ENCODE data around the gene LYPD6B.

LYPD6B gene

DNA sequence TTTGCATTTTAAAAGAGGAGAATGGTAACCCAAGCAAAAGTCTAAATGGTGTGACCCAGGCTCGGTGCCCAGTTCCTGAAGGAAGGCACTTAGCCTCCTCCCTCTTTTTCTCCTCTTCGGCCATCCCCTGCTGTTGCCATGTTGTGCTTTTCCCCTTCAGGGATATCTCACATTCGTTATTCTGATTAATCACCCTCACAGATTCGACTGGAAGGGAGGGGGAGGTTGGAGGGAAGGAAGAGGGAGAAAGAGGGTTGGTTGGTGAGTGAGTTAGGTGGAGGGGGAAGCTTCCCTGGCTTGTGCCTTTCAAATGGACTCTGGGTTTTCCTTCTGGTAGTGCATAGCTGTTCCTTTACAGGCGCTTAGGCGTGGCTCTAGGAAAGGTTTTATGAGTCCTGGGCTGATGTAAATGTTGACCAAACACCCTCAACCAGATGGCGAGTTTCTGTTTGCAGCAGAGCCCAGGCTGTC is 39.0 kb upstream of the LYPD6B start:
- Histone ChIP-seq H3K36me3 (ENCODE audit: control insufficient read depth in 2 of 2, insufficient read depth in 2 of 2, low read length in 2 of 2) (no peaks in the 10 kb centered on the region), H3K27me3 (ENCODE audit: control insufficient read depth in 2 of 2, insufficient read depth in 2 of 2, low read length in 2 of 2) (no peaks in the 10 kb centered on the region), H3K27ac (ENCODE audit: low read depth in 2 of 2, low read length in 2 of 2) (peak overlapping the region; percentile 49 to 73), H3K4me3 (ENCODE audit: low read length in 2 of 2) (peak overlapping the region; percentile 25 to 31), H3K4me1 (ENCODE audit: control insufficient read depth in 2 of 2, insufficient read depth in 2 of 2, low read length in 2 of 2) (peaks cover 8 to 12% of the 10 kb centered on the region in 2 donors), H3K9me3 (ENCODE audit: control insufficient read depth in 2 of 2, low read length in 2 of 2) (no peaks in the 10 kb centered on the region), H3K9ac (ENCODE audit: low read depth in 1 of 2, low read length in 2 of 2) (peak overlapping the region in 1 of 2 donors; percentile 47)

DNA sequence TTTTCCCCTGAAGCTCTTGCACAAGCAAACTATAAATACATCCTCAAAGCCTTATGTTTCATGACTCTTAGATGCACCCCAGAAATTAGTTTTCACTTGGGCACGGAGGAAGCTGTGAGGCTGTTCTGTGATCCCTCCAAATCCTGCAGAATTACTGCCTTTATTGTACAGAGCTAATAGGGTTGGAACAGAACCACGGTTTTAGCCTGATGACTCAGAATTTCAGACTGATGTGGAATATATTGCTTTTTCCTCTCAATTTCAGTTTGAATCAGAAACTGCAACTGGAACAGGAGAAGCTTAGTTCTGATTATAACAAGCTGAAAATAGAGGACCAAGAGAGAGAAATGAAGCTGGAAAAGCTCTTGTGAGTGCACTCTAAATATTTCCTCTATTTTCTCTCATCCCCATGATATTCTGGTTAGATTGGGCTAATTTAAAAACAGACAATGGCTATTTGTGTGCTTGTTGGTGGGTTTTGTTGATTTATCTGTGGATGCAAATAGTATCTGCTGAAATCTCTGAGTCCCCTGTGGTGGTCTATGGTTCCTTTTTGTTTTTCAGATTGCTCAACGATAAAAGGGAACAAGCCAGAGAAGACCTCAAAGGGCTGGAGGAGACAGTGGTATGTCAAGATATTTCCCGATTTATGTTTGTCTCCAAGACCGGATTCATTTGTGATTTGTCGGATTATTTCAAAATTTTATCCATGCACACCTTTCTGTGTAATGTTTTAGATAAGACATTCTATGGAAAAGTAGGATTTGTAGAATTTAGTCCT is 38.2 kb upstream of the LYPD6B start:
- peaks cover 8 to 15% of the 10 kb centered on the region in 2 donors for H3K4me1 ChIP-seq (ENCODE audit: control insufficient read depth in 2 of 2, insufficient read depth in 2 of 2, low read length in 2 of 2)
- no peaks in the 10 kb centered on the region for H3K27me3 ChIP-seq (ENCODE audit: control insufficient read depth in 2 of 2, insufficient read depth in 2 of 2, low read length in 2 of 2)
- no peaks in the 10 kb centered on the region for H3K36me3 ChIP-seq (ENCODE audit: control insufficient read depth in 2 of 2, insufficient read depth in 2 of 2, low read length in 2 of 2)
- H3K9ac ChIP-seq (ENCODE audit: low read depth in 1 of 2, low read length in 2 of 2) = peak overlapping the region in 1 of 2 donors; percentile 37
- H3K9me3 ChIP-seq (ENCODE audit: control insufficient read depth in 2 of 2, low read length in 2 of 2) = no peaks in the 10 kb centered on the region
- peak overlapping the region; percentile 25 to 31 for H3K4me3 ChIP-seq (ENCODE audit: low read length in 2 of 2)
- H3K27ac ChIP-seq (ENCODE audit: low read depth in 2 of 2, low read length in 2 of 2) = peak overlapping the region; percentile 48 to 73

DNA sequence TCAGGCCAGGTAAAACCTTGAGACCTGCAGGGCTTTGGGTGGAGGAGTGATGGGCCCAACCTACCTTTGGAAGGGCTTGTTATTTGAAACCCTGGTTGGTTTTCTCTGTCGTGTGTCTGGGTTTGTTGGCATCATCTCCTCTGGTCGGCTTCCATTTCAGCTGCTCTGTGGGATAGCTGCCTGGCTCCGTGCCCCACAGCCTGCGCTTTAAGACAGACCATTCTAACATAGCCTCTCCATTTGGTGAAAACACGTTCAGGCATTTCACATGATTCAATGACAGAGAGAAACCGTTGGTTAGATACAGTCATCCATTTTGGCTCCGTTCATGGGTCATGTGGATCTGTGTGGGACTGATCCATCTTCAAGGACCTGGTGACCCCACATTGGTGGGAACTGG is 37.0 kb upstream of the LYPD6B start:
- Histone ChIP-seq H3K9ac (ENCODE audit: low read depth in 1 of 2, low read length in 2 of 2) (no peak overlapping the region), H3K9me3 (ENCODE audit: control insufficient read depth in 2 of 2, low read length in 2 of 2) (no peaks in the 10 kb centered on the region), H3K27ac (ENCODE audit: low read depth in 2 of 2, low read length in 2 of 2) (no peak overlapping the region), H3K27me3 (ENCODE audit: control insufficient read depth in 2 of 2, insufficient read depth in 2 of 2, low read length in 2 of 2) (no peaks in the 10 kb centered on the region), H3K36me3 (ENCODE audit: control insufficient read depth in 2 of 2, insufficient read depth in 2 of 2, low read length in 2 of 2) (no peaks in the 10 kb centered on the region), H3K4me1 (ENCODE audit: control insufficient read depth in 2 of 2, insufficient read depth in 2 of 2, low read length in 2 of 2) (peaks cover 8 to 19% of the 10 kb centered on the region in 2 donors), H3K4me3 (ENCODE audit: low read length in 2 of 2) (no peak overlapping the region)

- Histone ChIP-seq H3K9me3 (ENCODE audit: control insufficient read depth in 2 of 2, low read length in 2 of 2) (no peaks in the 10 kb centered on the region), H3K4me3 (ENCODE audit: low read length in 2 of 2) (no peak overlapping the region), H3K27me3 (ENCODE audit: control insufficient read depth in 2 of 2, insufficient read depth in 2 of 2, low read length in 2 of 2) (no peaks in the 10 kb centered on the region), H3K9ac (ENCODE audit: low read depth in 1 of 2, low read length in 2 of 2) (no peak overlapping the region), H3K36me3 (ENCODE audit: control insufficient read depth in 2 of 2, insufficient read depth in 2 of 2, low read length in 2 of 2) (no peaks in the 10 kb centered on the region), H3K27ac (ENCODE audit: low read depth in 2 of 2, low read length in 2 of 2) (no peak overlapping the region), H3K4me1 (ENCODE audit: control insufficient read depth in 2 of 2, insufficient read depth in 2 of 2, low read length in 2 of 2) (peaks cover 8 to 19% of the 10 kb centered on the region in 2 donors)
These were observed 36.1 kb upstream of the LYPD6B start for GRCh38 chr2:149002378-149002890.

DNA sequence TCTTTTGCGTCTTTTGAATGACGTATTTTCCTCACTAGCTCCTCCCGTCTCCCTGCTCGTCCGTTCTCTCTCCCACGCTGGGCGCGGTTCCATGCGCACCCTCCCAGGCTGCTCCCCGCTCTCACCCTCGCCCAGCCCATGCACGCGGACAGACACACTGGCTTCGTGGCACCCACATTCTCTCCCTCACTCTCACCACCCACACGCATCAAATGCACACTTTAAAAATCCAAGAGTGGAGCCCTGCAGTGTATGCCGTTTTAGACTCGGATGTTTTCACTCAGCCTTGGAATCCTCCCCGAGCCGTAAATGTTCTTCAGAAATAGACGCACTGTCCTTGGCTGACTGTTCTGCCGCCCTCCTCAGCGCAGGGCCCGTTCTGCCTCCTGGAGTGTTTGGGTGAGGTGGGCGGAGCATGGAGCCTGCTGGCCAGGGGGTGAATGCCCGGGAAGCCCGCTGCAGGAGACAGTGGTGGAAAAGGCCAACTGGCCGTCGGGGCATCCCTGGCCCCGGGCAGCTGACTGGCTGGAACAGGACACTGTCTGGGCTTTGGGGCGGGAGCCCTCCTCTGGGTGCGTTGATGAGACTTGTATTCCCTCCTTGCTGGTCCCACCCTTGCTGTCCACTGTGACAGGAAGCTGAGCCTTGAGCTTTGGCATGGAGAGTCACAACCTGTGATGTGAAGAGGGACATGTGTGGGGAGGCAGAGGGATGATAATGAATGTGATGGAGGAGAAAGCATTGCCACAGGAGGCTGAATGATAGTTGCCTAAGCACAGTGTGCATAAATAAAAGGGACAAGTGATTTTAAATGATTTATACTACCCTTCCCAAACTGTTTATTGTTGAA is 35.4 kb upstream of the LYPD6B start:
- H3K4me1 ChIP-seq (ENCODE audit: control insufficient read depth in 2 of 2, insufficient read depth in 2 of 2, low read length in 2 of 2) = peaks cover 8 to 19% of the 10 kb centered on the region in 2 donors
- H3K27ac ChIP-seq (ENCODE audit: low read depth in 2 of 2, low read length in 2 of 2) = no peak overlapping the region
- no peaks in the 10 kb centered on the region for H3K27me3 ChIP-seq (ENCODE audit: control insufficient read depth in 2 of 2, insufficient read depth in 2 of 2, low read length in 2 of 2)

DNA sequence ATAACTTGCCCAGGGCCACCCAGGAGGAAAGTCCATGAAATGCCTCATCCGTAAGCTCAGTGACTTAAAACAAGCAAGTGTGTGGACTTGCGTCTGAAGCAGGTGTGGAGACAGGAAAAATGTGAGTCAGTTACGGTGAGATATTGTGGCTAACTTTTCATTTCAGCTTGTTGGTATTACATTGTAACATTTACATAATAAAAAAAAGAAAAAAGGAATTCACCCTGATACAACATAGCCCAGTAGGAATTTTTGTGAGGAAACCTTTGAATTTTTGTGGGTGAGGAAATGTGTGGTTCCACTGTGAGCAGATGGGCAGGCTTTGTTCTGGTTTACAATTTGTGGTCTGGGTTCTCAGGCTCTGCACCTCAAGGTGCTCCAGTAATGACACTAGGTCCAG is 33.7 kb upstream of the LYPD6B start:
- Histone ChIP-seq H3K27me3 (ENCODE audit: control insufficient read depth in 2 of 2, insufficient read depth in 2 of 2, low read length in 2 of 2) (no peaks in the 10 kb centered on the region), H3K9ac (ENCODE audit: low read depth in 1 of 2, low read length in 2 of 2) (no peak overlapping the region), H3K4me1 (ENCODE audit: control insufficient read depth in 2 of 2, insufficient read depth in 2 of 2, low read length in 2 of 2) (peaks cover 3 to 12% of the 10 kb centered on the region in 2 donors), H3K9me3 (ENCODE audit: control insufficient read depth in 2 of 2, low read length in 2 of 2) (no peaks in the 10 kb centered on the region), H3K27ac (ENCODE audit: low read depth in 2 of 2, low read length in 2 of 2) (no peak overlapping the region), H3K36me3 (ENCODE audit: control insufficient read depth in 2 of 2, insufficient read depth in 2 of 2, low read length in 2 of 2) (no peaks in the 10 kb centered on the region), H3K4me3 (ENCODE audit: low read length in 2 of 2) (no peak overlapping the region)

More for the DNA sequence above, 35.4 kb upstream of the LYPD6B start:
- no peak overlapping the region for H3K4me3 ChIP-seq (ENCODE audit: low read length in 2 of 2)
- H3K36me3 ChIP-seq (ENCODE audit: control insufficient read depth in 2 of 2, insufficient read depth in 2 of 2, low read length in 2 of 2) = no peaks in the 10 kb centered on the region
- no peaks in the 10 kb centered on the region for H3K9me3 ChIP-seq (ENCODE audit: control insufficient read depth in 2 of 2, low read length in 2 of 2)
- no peak overlapping the region for H3K9ac ChIP-seq (ENCODE audit: low read depth in 1 of 2, low read length in 2 of 2)

DNA sequence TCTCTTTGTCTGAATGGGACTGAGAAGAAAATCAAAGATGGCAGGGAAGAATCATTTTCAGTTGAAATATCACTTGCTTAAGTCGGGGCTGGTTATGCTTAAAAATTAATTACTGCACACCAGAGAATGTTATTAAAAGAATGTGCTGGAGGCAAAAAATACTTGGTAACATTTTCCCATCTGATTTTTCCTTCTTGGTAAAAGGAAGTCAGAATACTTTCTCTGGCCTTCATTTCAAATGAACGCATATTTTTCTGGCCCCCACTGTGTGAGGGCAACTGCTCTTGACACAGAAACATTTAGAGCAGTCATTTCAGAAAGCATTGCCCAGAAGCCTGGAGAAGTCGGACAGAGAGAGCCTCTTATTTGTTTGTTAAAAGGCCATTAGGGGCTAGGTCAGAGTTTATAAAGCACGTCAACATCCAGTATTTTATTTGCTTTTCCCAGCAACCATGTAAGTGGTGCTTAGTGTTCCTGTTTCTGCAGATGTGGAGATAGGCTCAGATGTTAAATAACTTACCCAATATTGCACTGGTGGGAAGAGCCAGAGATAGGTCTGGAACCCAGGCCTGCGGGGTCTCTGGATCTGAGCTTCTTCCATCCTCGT is 32.9 kb upstream of the LYPD6B start:
- H3K36me3 ChIP-seq (ENCODE audit: control insufficient read depth in 2 of 2, insufficient read depth in 2 of 2, low read length in 2 of 2) = no peaks in the 10 kb centered on the region
- H3K27me3 ChIP-seq (ENCODE audit: control insufficient read depth in 2 of 2, insufficient read depth in 2 of 2, low read length in 2 of 2) = no peaks in the 10 kb centered on the region
- no peak overlapping the region for H3K27ac ChIP-seq (ENCODE audit: low read depth in 2 of 2, low read length in 2 of 2)

DNA sequence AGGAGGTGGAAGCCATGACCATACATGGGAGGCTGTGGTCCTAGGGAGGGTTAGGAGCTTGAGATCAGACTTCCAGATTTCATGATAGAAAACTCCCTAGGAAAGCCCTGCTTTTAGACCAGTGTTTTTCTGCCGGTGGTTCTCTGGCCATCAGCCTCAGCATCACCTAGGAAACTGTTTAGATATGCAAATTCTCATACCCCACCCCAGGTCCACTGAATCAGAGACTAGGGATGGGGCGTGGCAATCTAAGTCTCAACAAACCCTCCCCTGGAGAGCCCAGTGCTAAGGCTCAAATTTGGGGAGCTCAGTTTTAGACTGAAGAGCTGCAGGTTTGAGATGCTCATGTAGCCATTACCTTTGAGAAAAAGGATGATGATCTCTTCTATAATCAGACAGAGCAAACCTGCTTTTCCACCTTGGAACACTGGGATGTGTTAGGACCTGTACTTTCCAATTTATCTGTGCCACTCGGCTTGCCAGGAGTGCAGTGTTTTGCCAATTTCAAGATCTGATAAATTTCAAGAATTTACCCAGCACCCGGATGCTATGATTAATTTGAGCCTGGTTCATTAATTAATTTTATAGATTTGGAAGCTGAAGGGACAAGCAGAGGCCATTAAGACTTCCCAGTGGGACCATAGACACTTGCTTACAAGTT is 31.5 kb upstream of the LYPD6B start:
- no peak overlapping the region for H3K27ac ChIP-seq (ENCODE audit: low read depth in 2 of 2, low read length in 2 of 2)
- no peaks in the 10 kb centered on the region for H3K36me3 ChIP-seq (ENCODE audit: control insufficient read depth in 2 of 2, insufficient read depth in 2 of 2, low read length in 2 of 2)

More for the DNA sequence above, 32.9 kb upstream of the LYPD6B start:
- Histone ChIP-seq H3K4me1 (ENCODE audit: control insufficient read depth in 2 of 2, insufficient read depth in 2 of 2, low read length in 2 of 2) (peaks cover 0 to 6% of the 10 kb centered on the region in 2 donors), H3K4me3 (ENCODE audit: low read length in 2 of 2) (no peak overlapping the region), H3K9ac (ENCODE audit: low read depth in 1 of 2, low read length in 2 of 2) (no peak overlapping the region), H3K9me3 (ENCODE audit: control insufficient read depth in 2 of 2, low read length in 2 of 2) (no peaks in the 10 kb centered on the region)

GRCh38 chr2:149008381-149008780 is 30.1 kb upstream of the LYPD6B start:
- H3K9ac ChIP-seq (ENCODE audit: low read depth in 1 of 2, low read length in 2 of 2) = no peak overlapping the region
- H3K27ac ChIP-seq (ENCODE audit: low read depth in 2 of 2, low read length in 2 of 2) = no peak overlapping the region
- H3K27me3 ChIP-seq (ENCODE audit: control insufficient read depth in 2 of 2, insufficient read depth in 2 of 2, low read length in 2 of 2) = no peaks in the 10 kb centered on the region
- peaks cover 0 to 6% of the 10 kb centered on the region in 2 donors for H3K4me1 ChIP-seq (ENCODE audit: control insufficient read depth in 2 of 2, insufficient read depth in 2 of 2, low read length in 2 of 2)
- no peak overlapping the region for H3K4me3 ChIP-seq (ENCODE audit: low read length in 2 of 2)
- H3K9me3 ChIP-seq (ENCODE audit: control insufficient read depth in 2 of 2, low read length in 2 of 2) = no peaks in the 10 kb centered on the region
- no peaks in the 10 kb centered on the region for H3K36me3 ChIP-seq (ENCODE audit: control insufficient read depth in 2 of 2, insufficient read depth in 2 of 2, low read length in 2 of 2)

More for the DNA sequence above, 31.5 kb upstream of the LYPD6B start:
- Histone ChIP-seq H3K4me1 (ENCODE audit: control insufficient read depth in 2 of 2, insufficient read depth in 2 of 2, low read length in 2 of 2) (peaks cover 0 to 6% of the 10 kb centered on the region in 2 donors), H3K4me3 (ENCODE audit: low read length in 2 of 2) (no peak overlapping the region), H3K9ac (ENCODE audit: low read depth in 1 of 2, low read length in 2 of 2) (no peak overlapping the region), H3K9me3 (ENCODE audit: control insufficient read depth in 2 of 2, low read length in 2 of 2) (no peaks in the 10 kb centered on the region), H3K27me3 (ENCODE audit: control insufficient read depth in 2 of 2, insufficient read depth in 2 of 2, low read length in 2 of 2) (no peaks in the 10 kb centered on the region)

Measured in mucosa of rectum (tissue), 2 donors.